ENCODE data around the gene FCGBP.

DNA sequence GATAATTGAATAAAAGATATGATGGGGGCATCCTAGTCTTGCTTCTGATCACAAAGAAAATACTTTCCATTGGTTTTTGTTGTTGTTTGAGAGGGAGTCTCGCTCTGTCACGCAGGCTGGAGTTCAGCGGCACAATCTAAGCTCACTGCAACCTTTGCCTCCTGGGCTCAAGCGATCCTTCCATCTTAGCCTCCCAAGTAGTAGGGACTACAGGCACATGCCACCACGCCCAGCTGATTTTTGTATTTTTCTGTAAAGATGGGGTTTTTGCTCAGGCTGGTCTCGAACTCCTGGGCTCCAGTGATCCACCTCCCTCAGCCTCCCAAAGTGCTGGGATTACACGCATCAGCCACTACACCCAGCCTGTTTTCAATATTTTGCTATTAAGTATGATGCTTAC lies 19.5 kb upstream of the FCGBP start:
- TF ChIP-seq, protein P1, sequence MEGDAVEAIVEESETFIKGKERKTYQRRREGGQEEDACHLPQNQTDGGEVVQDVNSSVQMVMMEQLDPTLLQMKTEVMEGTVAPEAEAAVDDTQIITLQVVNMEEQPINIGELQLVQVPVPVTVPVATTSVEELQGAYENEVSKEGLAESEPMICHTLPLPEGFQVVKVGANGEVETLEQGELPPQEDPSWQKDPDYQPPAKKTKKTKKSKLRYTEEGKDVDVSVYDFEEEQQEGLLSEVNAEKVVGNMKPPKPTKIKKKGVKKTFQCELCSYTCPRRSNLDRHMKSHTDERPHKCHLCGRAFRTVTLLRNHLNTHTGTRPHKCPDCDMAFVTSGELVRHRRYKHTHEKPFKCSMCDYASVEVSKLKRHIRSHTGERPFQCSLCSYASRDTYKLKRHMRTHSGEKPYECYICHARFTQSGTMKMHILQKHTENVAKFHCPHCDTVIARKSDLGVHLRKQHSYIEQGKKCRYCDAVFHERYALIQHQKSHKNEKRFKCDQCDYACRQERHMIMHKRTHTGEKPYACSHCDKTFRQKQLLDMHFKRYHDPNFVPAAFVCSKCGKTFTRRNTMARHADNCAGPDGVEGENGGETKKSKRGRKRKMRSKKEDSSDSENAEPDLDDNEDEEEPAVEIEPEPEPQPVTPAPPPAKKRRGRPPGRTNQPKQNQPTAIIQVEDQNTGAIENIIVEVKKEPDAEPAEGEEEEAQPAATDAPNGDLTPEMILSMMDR (IDR thresholded peaks at IDR 0.05; ENCODE audit: insufficient read depth, low read length, poor library complexity, severe bottlenecking): no peak
- TF ChIP-seq EZH2phosphoT487 (conservative IDR thresholded peaks at IDR 0.05; ENCODE audit: low read length): no peak

Measured in SU-DHL-6 (cell line).